K562 (cell line): ENCODE measurements around the gene RABGAP1. TPM values are rescaled to one million over a fixed set of nuclear protein-coding genes. Genes with fewer than 3 reads are reported as not detected.

Experiments used
- ATF7 ChIP-seq: fragments of 450-650 bp; IDR thresholded peaks from 2 replicates; pipeline ENCODE4 v1.7.1; 2014; ENCODE audit warnings: mild to moderate bottlenecking, moderate library complexity
- CREB1 ChIP-seq, 2 experiments: sonication (generic) in 1 of 2; formaldehyde crosslinking in 1 of 2; IDR thresholded peaks; 2 replicates each; pipeline versions ENCODE4 v1.6.1 to v1.8.0; 2012 to 2022; ENCODE audit warnings: inconsistent platforms in 1 of 2, mild to moderate bottlenecking in 1 of 2, missing genetic modification reagents in 1 of 2, moderate library complexity in 1 of 2
- CREB3L1 ChIP-seq: fragments of 450-650 bp; IDR thresholded peaks from 2 replicates; pipeline ENCODE4 v1.6.1; 2014; ENCODE audit warnings: low read depth, mild to moderate bottlenecking, moderate library complexity, borderline replicate concordance
- CREM ChIP-seq: IDR thresholded peaks from 2 replicates; pipeline ENCODE4 v1.6.1; 2014; ENCODE audit warnings: antibody characterized with exemption, low read depth
- GTF2F1 ChIP-seq: IDR thresholded peaks from 2 replicates; pipeline ENCODE4 v1.6.1; 2011; ENCODE audit warnings: low read depth, low read length, improper control_type of control experiment
- HMGN3 ChIP-seq: IDR thresholded peaks from 2 replicates; pipeline ENCODE4 v1.6.1; 2011; ENCODE audit warnings: borderline replicate concordance, low read depth, mild to moderate bottlenecking, mixed read lengths, low read length; ENCODE audit not compliant: insufficient read length; ENCODE audit errors: extremely low read depth
- ID3 ChIP-seq, 2 experiments: fragments of 250-450 bp in 1 of 2; fragments of 450-650 bp in 1 of 2; sonication (Bioruptor Pico) in 1 of 2; IDR thresholded peaks; 2 replicates each; pipeline versions ENCODE4 v1.6.1 to v1.8.0; 2016 to 2021; ENCODE audit warnings: mild to moderate bottlenecking in 2 of 2, moderate library complexity in 2 of 2, missing compliant biosample characterization in 1 of 2, missing genetic modification characterization in 1 of 2
- IFI16 ChIP-seq: fragments of 250-450 bp; sonication (Bioruptor Pico); IDR thresholded peaks from 2 replicates; pipeline ENCODE4 v2.1.2; 2022; ENCODE audit warnings: mild to moderate bottlenecking, inconsistent platforms
- KDM4B ChIP-seq, 2 experiments: fragments of 450-650 bp in 1 of 2; sonication (generic) in 1 of 2; IDR thresholded peaks; 2 replicates each; pipeline ENCODE4 v1.6.1; 2016 to 2017; ENCODE audit warnings: borderline replicate concordance in 2 of 2, antibody characterized with exemption in 1 of 2, low read depth in 1 of 2, mild to moderate bottlenecking in 1 of 2
- LCOR ChIP-seq: sonication (generic); formaldehyde crosslinking; IDR thresholded peaks from 2 replicates; pipeline ENCODE4 v1.8.0; 2022; ENCODE audit warnings: mild to moderate bottlenecking, missing genetic modification reagents
- NFIC ChIP-seq: fragments of 450-650 bp; IDR thresholded peaks from 2 replicates; pipeline ENCODE4 v1.6.1; 2017; ENCODE audit warnings: mild to moderate bottlenecking, inconsistent platforms
- POLR2G ChIP-seq: fragments of 200-400 bp; formaldehyde crosslinking; IDR thresholded peaks from 2 replicates; pipeline ENCODE4 v1.6.1; 2017; ENCODE audit warnings: low read depth, mild to moderate bottlenecking, antibody characterized with exemption, low read length, moderate library complexity
- RBBP5 ChIP-seq: fragments of 200-600 bp; sonication (generic); IDR thresholded peaks from 2 replicates; pipeline ENCODE4 v1.6.1; 2012; ENCODE audit warnings: borderline replicate concordance, mild to moderate bottlenecking, low read length, control low read depth, inconsistent platforms; ENCODE audit not compliant: insufficient read depth, poor library complexity, severe bottlenecking
- RHOXF2B ChIP-seq: fragments of 250-450 bp; sonication (Bioruptor Pico); conservative IDR thresholded peaks from 2 replicates; pipeline ENCODE4 v1.5.1; 2021
- SIX5 ChIP-seq, 2 experiments: IDR thresholded peaks; 2 replicates each; pipeline ENCODE4 v1.6.1; 2011; ENCODE audit warnings: low read length in 2 of 2, borderline replicate concordance in 1 of 2, low read depth in 1 of 2, mild to moderate bottlenecking in 1 of 2, moderate library complexity in 1 of 2; ENCODE audit not compliant: insufficient read depth in 1 of 2
- SMAD1 ChIP-seq: fragments of 150-350 bp; IDR thresholded peaks from 2 replicates; pipeline ENCODE4 v1.6.1; 2014; ENCODE audit warnings: low read length, low read depth; ENCODE audit not compliant: partially characterized antibody
- SMARCB1 ChIP-seq: IDR thresholded peaks from 2 replicates; pipeline ENCODE4 v1.6.1; 2011; ENCODE audit warnings: improper control_type of control experiment, low read depth; ENCODE audit not compliant: insufficient read length
- TAF15 ChIP-seq: fragments of 200-400 bp; formaldehyde crosslinking; IDR thresholded peaks from 2 replicates; pipeline ENCODE4 v1.6.1; 2017; ENCODE audit warnings: mild to moderate bottlenecking, low read depth, low read length, moderate library complexity
- TEAD1 ChIP-seq, 2 experiments: fragments of 450-650 bp in 1 of 2; sonication (generic) in 1 of 2; formaldehyde crosslinking; IDR thresholded peaks; 2 replicates each; pipeline versions ENCODE4 v1.4.0 to v1.8.0; 2020 to 2022; ENCODE audit warnings: mild to moderate bottlenecking in 2 of 2, missing genetic modification reagents in 1 of 2
- YY1 ChIP-seq, 3 experiments: IDR thresholded peaks; 2 replicates each; pipeline ENCODE4 v1.6.1; 2011; ENCODE audit warnings: low read length in 2 of 3, mild to moderate bottlenecking in 2 of 3, moderate library complexity in 2 of 3, borderline replicate concordance in 1 of 3, control low read depth in 1 of 3, low read depth in 1 of 3; ENCODE audit not compliant: insufficient read depth in 3 of 3, insufficient replicate concordance in 2 of 3, control insufficient read depth in 1 of 3, insufficient read length in 1 of 3; ENCODE audit errors: extremely low read depth in 1 of 3
- ZBTB7A ChIP-seq: IDR thresholded peaks from 2 replicates; pipeline ENCODE4 v1.6.1; 2011; ENCODE audit warnings: low read depth, mild to moderate bottlenecking, low read length, moderate library complexity, borderline replicate concordance; ENCODE audit not compliant: control insufficient read depth
- ZNF583 ChIP-seq: fragments of 250-450 bp; sonication (Bioruptor Pico); IDR thresholded peaks from 2 replicates; pipeline ENCODE4 v1.4.0; 2020
- ZNF584 ChIP-seq: fragments of 200-800 bp; sonication (Bioruptor generic); IDR thresholded peaks from 2 replicates; pipeline ENCODE4 v1.6.1; 2016; ENCODE audit warnings: low read depth, mild to moderate bottlenecking, missing genetic modification characterization, missing compliant biosample characterization
- polyA plus RNA-seq, 8 experiments: library from polyadenylated mRNA; depleted of rRNA in 4 of 8; stranded (reverse) in 5 of 8; unstranded in 3 of 8; fragments of >200 nt; fragmentation: Nextera tagmentation in 2 of 8; fragmentation: Illumina TruSeq in 1 of 8; extraction: Ambion mirVana in 2 of 8; extraction: Trizol in 1 of 8; gene quantifications; 2 replicates each; pipeline versions ENCODE4 v1.2.1 to v1.2.3, GENCODE V29; 2011 to 2014; ENCODE audit warnings: inconsistent platforms in 1 of 8, missing spikeins in 1 of 8
- total RNA-seq, 7 experiments: library from RNA; depleted of rRNA in 6 of 7; stranded (reverse); fragments of >200 nt in 6 of 7; fragmentation: Illumina TruSeq in 2 of 7; extraction: Trizol in 2 of 7; gene quantifications; 2 replicates each; pipeline versions ENCODE4 v1.2.1 to v1.2.3, GENCODE V29; 2011 to 2021; ENCODE audit warnings: low replicate concordance in 1 of 7

The RABGAP1 gene
- total and polyA plus RNA-seq, 9 of the 15 experiments (the other 6 are each of a cell fraction or from before 2014, with no cell fraction given): 1.5 to 22.7 (median 13.1) TPM

DNA sequence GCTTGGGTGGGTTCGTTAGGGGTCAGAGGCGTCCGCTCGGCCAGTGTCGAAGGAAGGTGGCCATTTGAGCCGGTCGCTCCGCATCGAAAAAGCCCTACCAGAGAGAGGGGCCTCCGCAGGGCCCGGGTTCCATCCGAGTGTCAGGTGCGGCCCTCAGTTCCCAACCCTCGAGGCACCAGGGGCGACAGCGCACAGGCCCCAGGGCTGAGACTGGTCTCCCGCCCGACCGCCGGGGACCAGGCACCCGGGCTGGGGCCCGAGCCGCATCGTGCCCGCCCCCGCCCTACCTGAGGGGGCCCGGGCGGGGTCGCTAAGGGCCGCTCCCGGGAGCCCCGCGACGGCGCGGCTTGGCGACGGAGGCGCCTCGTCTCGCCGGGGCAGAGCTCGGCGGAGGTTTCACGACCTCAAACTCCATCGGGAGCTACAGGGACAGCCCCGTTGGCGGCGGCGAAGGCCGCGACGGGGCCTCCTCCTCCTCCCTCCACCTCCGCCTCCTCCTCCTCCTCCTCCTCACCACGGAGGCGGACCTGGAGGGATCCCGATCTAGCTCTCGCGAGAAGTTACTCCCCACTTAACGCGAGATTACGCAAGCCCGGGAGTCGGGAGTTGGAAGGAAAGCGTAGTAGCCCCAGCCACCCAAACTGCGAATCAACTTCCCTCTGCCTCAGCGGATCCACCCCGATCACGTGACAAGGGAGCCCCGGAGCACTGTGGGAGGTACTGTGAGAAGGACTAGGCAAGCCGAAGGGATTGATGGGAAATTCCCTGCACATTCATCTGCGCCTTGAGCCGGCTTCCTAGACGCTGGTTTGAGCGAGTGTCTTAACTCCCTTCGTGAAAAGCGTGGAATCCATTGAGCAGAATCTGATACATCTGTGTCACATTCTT is 35.8 kb upstream of the RABGAP1 start, which contains the start of gene RC3H2 (continued):
- TF ChIP-seq CREB1 (IDR thresholded peaks at IDR 0.05) (peak; percentile 50; the same call in 1 of the 2 replicates), CREB1 (CRISPR knock-in tag; IDR thresholded peaks at IDR 0.05) (peak; percentile 58; the same call in 1 of the 2 replicates), HMGN3 (peak; percentile 82), ZBTB7A (peak; percentile 94), TAF15 (no peak), LCOR (CRISPR knock-in tag) (peak; percentile 89; the same call in 1 of the 2 replicates), CREB3L1 (peak; percentile 94), YY1 (IDR thresholded peaks at IDR 0.05; ENCODE audit: borderline replicate concordance in 1 of 3, control insufficient read depth in 1 of 3, extremely low read depth in 1 of 3, insufficient read depth in 3 of 3, insufficient read length in 1 of 3, insufficient replicate concordance in 2 of 3, low read depth in 1 of 3, low read length in 2 of 3) (peak in 2 of 3 experiments; percentile 47 to 52), ID3 (CRISPR knock-in tag; IDR thresholded peaks at IDR 0.05) (no peak), ID3 (tag; IDR thresholded peaks at IDR 0.05) (0 out of 2 replicates have a peak, but pooled peaks have one; percentile 21), POLR2G (peak; percentile 96), KDM4B (IDR thresholded peaks at IDR 0.05; ENCODE audit: borderline replicate concordance in 2 of 2, low read depth in 1 of 2) (peak in 1 of 2 experiments; percentile 92; a peak in 1 of 4 replicates), SMAD1 (peak; percentile 74), SMARCB1 (no peak), IFI16 (no peak), CREM (peak; percentile 67; the same call in 1 of the 2 replicates), RBBP5 (peak; percentile 97), GTF2F1 (no peak), ATF7 (peak; percentile 81), SIX5 (IDR thresholded peaks at IDR 0.05; ENCODE audit: borderline replicate concordance in 1 of 2, insufficient read depth in 1 of 2, low read depth in 1 of 2, low read length in 2 of 2) (peak; percentile 49 to 51; a peak in 3 of 4 replicates), TEAD1 (CRISPR knock-in tag; IDR thresholded peaks at IDR 0.05) (peak; percentile 66 to 92; a peak in 3 of 4 replicates), ZNF583 (0 out of 2 replicates have a peak, but pooled peaks have one; percentile 22), RHOXF2B (CRISPR knock-in tag) (0 out of 2 replicates have a peak, but pooled peaks have one; percentile 76), ZNF584 (peak; percentile 44; the same call in 1 of the 2 replicates), NFIC (peak; percentile 58)
